A549 (cell line): Measurements from ENCODE around the gene POP7. TPM values are rescaled to one million over a fixed set of nuclear protein-coding genes. Genes with fewer than 3 reads are reported as not detected.
A peak's percentile ranks its signal among the peaks of the same experiment; 100 is the strongest.

ENCODE experiments used
- ATAC-seq, 2 experiments: fragments of 200-7000 bp in 1 of 2; fragments of >200 bp in 1 of 2; cut with Nextera tagmentation in 1 of 2; cut with Tn5 transposase in 1 of 2; 3 replicates each; pipeline versions ENCODE4 v1.8.0 to v1.9.1; 2018 to 2020; ENCODE audit warnings: mild to moderate bottlenecking in 1 of 2, moderate library complexity in 1 of 2
- CTCF ChIA-PET: fragments of 300-600 bp; sonication (Branson Sonifier 250); formaldehyde crosslinking; extraction: SDS; loops from one replicate; lab custom pipeline; 2021; ENCODE audit warnings: antibody characterized with exemption, inconsistent platforms; lab: Yijun Ruan, JAX
- POLR2A ChIA-PET: fragments of 350-600 bp; formaldehyde crosslinking; extraction: SDS; loops from one replicate; lab custom pipeline; 2021; ENCODE audit warnings: antibody characterized with exemption, inconsistent platforms; lab: Yijun Ruan, JAX
- DNase-seq, 2 experiments: peaks; one replicate each; pipeline versions ENCODE4 v3.0.0 to v3.0.0-alpha.2; 2011 to 2016; ENCODE audit warnings: low read depth in 1 of 2, low spot score in 1 of 2
- FAIRE-seq: peaks from 2 replicates; lab custom pipeline; 2011; peaks lifted over from hg19 to GRCh38; lab: Jason Lieb, UNC
- H3K27ac ChIP-seq, 2 experiments: fragments of >200 bp; sonication (Bioruptor Twin); formaldehyde crosslinking; 3 replicates each; pipeline ENCODE4 v1.5.1; 2016 to 2017
- H3K4me1 ChIP-seq: fragments of >200 bp; sonication (Bioruptor Twin); formaldehyde crosslinking; 3 replicates; pipeline ENCODE4 v1.6.1; 2016
- H3K4me2 ChIP-seq: fragments of >200 bp; sonication (Bioruptor Twin); formaldehyde crosslinking; 3 replicates; pipeline ENCODE4 v1.6.1; 2016
- H3K4me3 ChIP-seq: fragments of >200 bp; sonication (Bioruptor Twin); formaldehyde crosslinking; 3 replicates; pipeline ENCODE4 v1.5.1; 2016
- H3K9me3 ChIP-seq: fragments of >200 bp; sonication (Bioruptor Twin); formaldehyde crosslinking; 3 replicates; pipeline ENCODE4 v1.6.1; 2016
- BHLHE40 ChIP-seq: IDR thresholded peaks from 2 replicates; pipeline ENCODE4 v1.6.1; 2012; ENCODE audit warnings: low read depth, low read length, inconsistent platforms
- CBX8 ChIP-seq: fragments of 200-600 bp; sonication (generic); IDR thresholded peaks from 2 replicates; pipeline ENCODE4 v1.6.1; 2016
- CEBPB ChIP-seq, 2 experiments: fragments of >200 bp in 1 of 2; sonication (Bioruptor Twin) in 1 of 2; formaldehyde crosslinking in 1 of 2; IDR thresholded peaks; 2 replicates each; pipeline ENCODE4 v1.6.1; 2012 to 2016
- CHD2 ChIP-seq: fragments of 150-350 bp; IDR thresholded peaks from 2 replicates; pipeline ENCODE4 v1.6.1; 2014; ENCODE audit warnings: low read length; ENCODE audit not compliant: partially characterized antibody
- CHD4 ChIP-seq: fragments of 200-600 bp; sonication (generic); IDR thresholded peaks from 2 replicates; pipeline ENCODE4 v1.6.1; 2016; ENCODE audit warnings: antibody characterized with exemption, mild to moderate bottlenecking, borderline replicate concordance
- EHF ChIP-seq: fragments of 250-450 bp; sonication (Bioruptor Pico); IDR thresholded peaks from 2 replicates; pipeline ENCODE4 v1.5.0; 2020; ENCODE audit warnings: mild to moderate bottlenecking
- FOSL2 ChIP-seq, 2 experiments: fragments of 450-650 bp in 1 of 2; fragments of >200 bp in 1 of 2; sonication (Bioruptor Twin) in 1 of 2; formaldehyde crosslinking; IDR thresholded peaks; 2 replicates each; pipeline versions ENCODE4 v1.5.0 to v1.6.1; 2016 to 2020; ENCODE audit warnings: mild to moderate bottlenecking in 1 of 2, moderate library complexity in 1 of 2
- FOXS1 ChIP-seq: fragments of 250-450 bp; sonication (Bioruptor Pico); IDR thresholded peaks from 2 replicates; pipeline ENCODE4 v1.5.0; 2020; ENCODE audit warnings: mild to moderate bottlenecking, moderate library complexity
- HES2 ChIP-seq: fragments of >200 bp; sonication (Bioruptor Twin); formaldehyde crosslinking; IDR thresholded peaks from 2 replicates; pipeline ENCODE4 v1.6.1; 2016
- JUN ChIP-seq, 2 experiments: fragments of >200 bp; sonication (Bioruptor Twin); formaldehyde crosslinking; IDR thresholded peaks; 2 replicates in 1 of 2; 3 replicates in 1 of 2; pipeline ENCODE4 v1.6.1; 2016 to 2017
- KDM1A ChIP-seq: fragments of 200-600 bp; sonication (generic); IDR thresholded peaks from 2 replicates; pipeline ENCODE4 v1.6.1; 2016; ENCODE audit warnings: low read depth, mild to moderate bottlenecking
- KDM5A ChIP-seq: fragments of 200-600 bp; sonication (generic); IDR thresholded peaks from 2 replicates; pipeline ENCODE4 v1.6.1; 2016; ENCODE audit warnings: antibody characterized with exemption, mild to moderate bottlenecking
- MAFK ChIP-seq: fragments of 450-650 bp; IDR thresholded peaks from 2 replicates; pipeline ENCODE4 v1.6.1; 2014; ENCODE audit not compliant: partially characterized antibody
- NFE2L2 ChIP-seq: fragments of 150-350 bp; conservative IDR thresholded peaks from 2 replicates; pipeline ENCODE4 v1.6.1; 2014; ENCODE audit warnings: low read length
- PHF8 ChIP-seq: fragments of 200-600 bp; sonication (generic); IDR thresholded peaks from 2 replicates; pipeline ENCODE4 v1.6.1; 2016; ENCODE audit warnings: low read depth, mild to moderate bottlenecking, antibody characterized with exemption, moderate library complexity, borderline replicate concordance
- POLR2AphosphoS2 ChIP-seq: conservative IDR thresholded peaks from 2 replicates; pipeline ENCODE4 v1.6.1; 2012; ENCODE audit warnings: low read length, improper control_type of control experiment, inconsistent platforms
- RAD21 ChIP-seq, 2 experiments: fragments of >200 bp in 1 of 2; sonication (Bioruptor Twin) in 1 of 2; formaldehyde crosslinking in 1 of 2; IDR thresholded peaks in 1 of 2; conservative IDR thresholded peaks in 1 of 2; 2 replicates in 1 of 2; 3 replicates in 1 of 2; pipeline ENCODE4 v1.6.1; 2012 to 2018; ENCODE audit warnings: inconsistent platforms in 1 of 2
- RCOR1 ChIP-seq: fragments of 150-350 bp; IDR thresholded peaks from 2 replicates; pipeline ENCODE4 v1.6.1; 2014; ENCODE audit warnings: antibody characterized with exemption, low read length, low read depth
- USF2 ChIP-seq: fragments of 450-650 bp; IDR thresholded peaks from 2 replicates; pipeline ENCODE4 v1.6.1; 2014; ENCODE audit warnings: antibody characterized with exemption
- ZC3H11A ChIP-seq: fragments of 450-650 bp; IDR thresholded peaks from 2 replicates; pipeline ENCODE4 v1.6.1; 2014; ENCODE audit warnings: antibody characterized with exemption, mild to moderate bottlenecking
- WGBS: methylation state at CpG from one replicate; pipeline ENCODE4 v1.1.6; 2017; ENCODE audit errors: missing lambda C conversion rate; 5-methylcytosine and 5-hydroxymethylcytosine counted together
- polyA plus RNA-seq, 4 experiments: library from polyadenylated mRNA; depleted of rRNA in 3 of 4; stranded (reverse); fragments of >200 nt; fragmentation: RNase III in 1 of 4; extraction: RNeasy Plus Mini Kit Qiagen cat#74134 plus additional on column Dnase treatment in 1 of 4; gene quantifications; 2 replicates in 3 of 4; 3 replicates in 1 of 4; pipeline ENCODE4 v1.2.3, GENCODE V29; 2011 to 2017
- TF ChIP-seq, protein P1 (sequence below): IDR thresholded peaks from 2 replicates; pipeline ENCODE4 v1.6.1; 2012
- TF ChIP-seq, protein P2 (sequence below): IDR thresholded peaks from 2 replicates; pipeline ENCODE4 v1.6.1; 2012; ENCODE audit warnings: low read depth, borderline replicate concordance

POP7 gene
- polyA plus RNA-seq, 2 of the 4 experiments (the other 2 are of a cell fraction): 29.5 to 77.4 TPM

DNA sequence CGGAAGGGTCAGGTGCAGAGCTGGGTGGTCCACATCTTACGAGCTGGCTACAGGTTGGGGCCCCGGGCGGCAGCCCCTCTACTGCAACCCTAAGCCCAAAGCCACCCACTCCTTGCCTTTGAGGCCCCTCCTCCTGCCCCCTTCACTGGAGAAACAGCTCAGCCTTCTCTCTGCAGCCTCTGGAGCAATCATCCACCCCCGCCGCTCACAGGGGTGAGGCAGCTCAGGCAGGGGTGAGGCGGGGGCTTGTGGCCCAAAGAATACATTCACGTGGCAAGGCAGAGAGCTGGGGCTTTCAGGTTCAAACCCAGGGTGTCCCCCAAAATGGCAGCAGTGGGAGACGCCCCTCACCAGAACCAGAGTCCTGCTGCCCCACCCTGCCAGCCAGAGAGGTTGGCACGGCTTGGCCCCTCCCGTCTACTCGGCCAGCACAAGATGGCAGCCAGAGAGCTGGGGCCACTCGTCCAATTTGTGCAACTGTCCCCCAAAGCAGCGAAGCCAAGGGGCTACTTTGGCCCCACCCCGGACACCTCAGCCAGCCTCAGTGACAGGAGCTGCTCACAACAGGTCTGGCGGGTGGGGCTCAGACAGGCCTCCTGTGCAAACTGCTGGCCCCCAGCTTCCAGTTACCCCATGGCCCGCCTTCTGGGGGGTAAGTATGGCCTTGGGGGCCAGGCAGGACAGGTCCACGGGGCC lies 25.2 kb upstream of the POP7 start (continued):
- TF ChIP-seq FOSL2 (IDR thresholded peaks at IDR 0.05) (no peak), FOSL2 (CRISPR knock-in tag; IDR thresholded peaks at IDR 0.05) (no peak), MAFK (no peak), USF2 (no peak), HES2 (no peak), BHLHE40 (no peak), CBX8 (no peak), POLR2AphosphoS2 (no peak), CHD4 (no peak), ZC3H11A (no peak), CHD2 (no peak)

DNA sequence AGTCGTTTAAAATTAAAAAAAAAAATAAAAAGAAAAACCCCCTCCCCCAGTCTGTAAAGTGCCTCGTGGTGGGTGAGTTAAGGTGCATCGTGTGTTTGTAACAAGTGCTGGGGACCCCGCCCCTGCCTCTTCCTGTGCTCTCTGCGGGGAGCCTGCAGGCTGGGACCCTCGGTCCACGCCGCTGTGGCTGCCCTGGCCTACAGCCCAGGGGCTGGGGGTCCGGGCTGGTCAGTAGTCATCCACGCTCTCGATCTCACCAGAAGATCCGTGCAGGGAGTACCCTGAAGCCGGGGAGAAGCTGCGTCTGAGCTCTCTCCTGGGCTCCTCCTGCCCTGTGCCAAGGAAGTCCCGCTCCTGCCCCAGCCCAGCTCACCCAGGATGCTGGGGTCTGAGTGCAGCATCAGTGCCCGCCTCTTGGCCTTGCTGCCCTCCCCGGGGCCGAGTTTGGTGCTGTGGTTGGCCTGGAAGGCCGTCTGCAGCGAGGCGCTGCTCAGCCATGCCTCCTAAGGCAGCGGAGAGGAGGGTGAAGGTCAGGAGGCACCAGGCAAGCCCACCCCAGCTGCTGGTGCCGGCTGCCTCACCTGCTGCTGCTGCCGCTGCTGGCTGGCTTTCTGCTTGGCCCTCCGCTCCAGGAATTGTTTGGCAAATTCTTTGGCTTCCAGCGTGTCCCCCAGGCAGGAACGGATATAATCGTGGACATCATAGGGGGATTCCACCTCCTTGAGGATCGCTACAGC lies 24.3 kb upstream of the POP7 start:
- no peak for ATAC-seq
- TF ChIP-seq FOXS1 (CRISPR knock-in tag) (no peak), JUN (IDR thresholded peaks at IDR 0.05) (0 out of 5 replicates have a peak, but pooled peaks of 1 of the 2 experiments have one; percentile 28)
- FAIRE-seq: no peak
- no peak for DNase-seq
- no peaks in the 10 kb centered on the region for H3K9me3 ChIP-seq
- no peak overlapping the region for H3K27ac ChIP-seq
- H3K4me1 ChIP-seq: peaks cover 26% of the 10 kb centered on the region
- CTCF ChIA-PET: interaction anchor here (0.8 to 6.4 kb wide), 6 partner anchors 10 to 69 kb away, joined by 3 to 54 read pairs (median 22); partner anchors contain the start of genes GIGYF1, MOSPD3 and POP7
- no peak overlapping the region for H3K4me3 ChIP-seq
- H3K4me2 ChIP-seq: no peak overlapping the region
- POLR2A ChIA-PET: interaction anchor here (1.6 kb wide), 1 partner anchor 69 kb away, joined by 4 read pairs; the partner anchor contains the start of gene MOSPD3
- 85% methylated on average over 28 of the region's 29 CpGs for WGBS

GRCh38 chr7:100682228-100682741 lies 23.6 kb upstream of the POP7 start:
- peaks cover 26% of the 10 kb centered on the region for H3K4me1 ChIP-seq
- no peak for ATAC-seq
- DNase-seq: no peak
- no peak overlapping the region for H3K4me2 ChIP-seq
- POLR2A ChIA-PET: interaction anchor here (1.3 to 1.6 kb wide), 2 partner anchors 9 to 70 kb away, joined by 4 read pairs; partner anchors contain the start of genes GNB2 and MOSPD3
- H3K27ac ChIP-seq: no peak overlapping the region; a peak in 1 of 6 replicates
- no peak for TF ChIP-seq HES2
- no peak for TF ChIP-seq FOSL2 (IDR thresholded peaks at IDR 0.05)
- TF ChIP-seq FOSL2 (CRISPR knock-in tag; IDR thresholded peaks at IDR 0.05): peak; percentile 61
- TF ChIP-seq, all 56 proteins: peak for 1
- Histone ChIP-seq H3K4me3 (no peak overlapping the region), H3K9me3 (no peaks in the 10 kb centered on the region)
- WGBS: 63% methylated on average over 7 of the region's 25 CpGs
- CTCF ChIA-PET: interaction anchor here (1.2 to 6.4 kb wide), 5 partner anchors 11 to 70 kb away, joined by 3 to 54 read pairs (median 21); partner anchors contain the start of genes GIGYF1, MOSPD3 and POP7
- no peak for FAIRE-seq

GRCh38 chr7:100682991-100683658 lies 22.8 kb upstream of the POP7 start:
- DNase-seq (no peak), ATAC-seq (no peak), FAIRE-seq (no peak)
- Histone ChIP-seq H3K4me3 (no peak overlapping the region), H3K9me3 (no peaks in the 10 kb centered on the region), H3K4me2 (no peak overlapping the region), H3K4me1 (peaks cover 26% of the 10 kb centered on the region), H3K27ac (no peak overlapping the region; a peak in 1 of 6 replicates)
- ChIA-PET POLR2A (interaction anchor here (1.3 kb wide), 1 partner anchor 10 kb away, joined by 4 read pairs; the partner anchor contains the start of gene GNB2), CTCF (interaction anchor here (0.8 to 6.4 kb wide), 8 partner anchors 10 to 123 kb away, joined by 3 to 54 read pairs (median 4); partner anchors contain the start of genes GIGYF1, MOSPD3 and POP7)
- 93% methylated on average over 26 of the region's 28 CpGs for WGBS
- TF ChIP-seq, protein P1, sequence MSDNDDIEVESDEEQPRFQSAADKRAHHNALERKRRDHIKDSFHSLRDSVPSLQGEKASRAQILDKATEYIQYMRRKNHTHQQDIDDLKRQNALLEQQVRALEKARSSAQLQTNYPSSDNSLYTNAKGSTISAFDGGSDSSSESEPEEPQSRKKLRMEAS: no peak
- no peak for TF ChIP-seq HES2
- TF ChIP-seq KDM5A: no peak
- no peak for TF ChIP-seq KDM1A
- TF ChIP-seq FOXS1 (CRISPR knock-in tag): no peak
- no peak for TF ChIP-seq RAD21 (conservative IDR thresholded peaks at IDR 0.05 in 1 of 2, IDR thresholded peaks at IDR 0.05 in 1 of 2)
- TF ChIP-seq EHF (CRISPR knock-in tag): no peak
- TF ChIP-seq CHD2: no peak
- TF ChIP-seq JUN (IDR thresholded peaks at IDR 0.05): no peak
- TF ChIP-seq CBX8: no peak
- no peak for TF ChIP-seq CEBPB (IDR thresholded peaks at IDR 0.05)
- no peak for TF ChIP-seq NFE2L2
- TF ChIP-seq PHF8: no peak
- TF ChIP-seq, protein P2, sequence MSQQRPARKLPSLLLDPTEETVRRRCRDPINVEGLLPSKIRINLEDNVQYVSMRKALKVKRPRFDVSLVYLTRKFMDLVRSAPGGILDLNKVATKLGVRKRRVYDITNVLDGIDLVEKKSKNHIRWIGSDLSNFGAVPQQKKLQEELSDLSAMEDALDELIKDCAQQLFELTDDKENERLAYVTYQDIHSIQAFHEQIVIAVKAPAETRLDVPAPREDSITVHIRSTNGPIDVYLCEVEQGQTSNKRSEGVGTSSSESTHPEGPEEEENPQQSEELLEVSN: no peak
- no peak for TF ChIP-seq RCOR1
